HepG2 (cell line): Measurements from ENCODE around the gene NHSL1. TPM values are rescaled to one million over a fixed set of nuclear protein-coding genes. Genes with fewer than 3 reads are reported as not detected.

ENCODE experiments used
- CEBPG ChIP-seq: IDR thresholded peaks from 2 replicates; pipeline ENCODE4 v1.6.1; 2016
- ETV5 ChIP-seq: IDR thresholded peaks from 2 replicates; pipeline ENCODE4 v1.6.1; 2018; ENCODE audit warnings: missing biosample characterization, missing genetic modification reagents, inconsistent platforms, borderline replicate concordance
- HNRNPH1 ChIP-seq: fragments of 200-400 bp; formaldehyde crosslinking; optimal IDR thresholded peaks from 2 replicates; pipeline ENCODE3; 2017; ENCODE audit warnings: mild to moderate bottlenecking, low read depth, low read length
- MIXL1 ChIP-seq: IDR thresholded peaks from 2 replicates; pipeline ENCODE4 v1.6.1; 2016
- NAIF1 ChIP-seq: sonication (generic); formaldehyde crosslinking; IDR thresholded peaks from 2 replicates; pipeline ENCODE4 v1.5.0; 2020; ENCODE audit warnings: mild to moderate bottlenecking, missing genetic modification reagents, borderline replicate concordance
- NCOR1 ChIP-seq: fragments of 200-600 bp; sonication (generic); IDR thresholded peaks from 2 replicates; pipeline ENCODE4 v1.7.0; 2017; ENCODE audit warnings: antibody characterized with exemption, low read length, borderline replicate concordance
- NR2F1 ChIP-seq, 2 experiments: fragments of 450-650 bp in 1 of 2; formaldehyde crosslinking in 1 of 2; IDR thresholded peaks; 2 replicates each; pipeline versions ENCODE4 v1.5.0 to v1.6.1; 2016 to 2020; ENCODE audit warnings: mild to moderate bottlenecking in 1 of 2, missing compliant biosample characterization in 1 of 2, missing genetic modification reagents in 1 of 2, moderate library complexity in 1 of 2
- PITX1 ChIP-seq: sonication (generic); formaldehyde crosslinking; IDR thresholded peaks from 2 replicates; pipeline ENCODE4 v1.5.1; 2020; ENCODE audit warnings: mild to moderate bottlenecking, missing genetic modification reagents
- TGIF2 ChIP-seq: IDR thresholded peaks from 2 replicates; pipeline ENCODE4 v1.6.1; 2016; ENCODE audit warnings: control low read depth, missing compliant biosample characterization
- ZFP37 ChIP-seq: sonication (generic); formaldehyde crosslinking; IDR thresholded peaks from 2 replicates; pipeline ENCODE4 v1.4.0; 2020; ENCODE audit warnings: missing genetic modification reagents, borderline replicate concordance
- ZFX ChIP-seq: sonication (generic); formaldehyde crosslinking; IDR thresholded peaks from 2 replicates; pipeline ENCODE4 v1.4.0; 2020; ENCODE audit warnings: mild to moderate bottlenecking, low read depth, missing genetic modification reagents, moderate library complexity
- ZFYVE20 ChIP-seq: sonication (generic); formaldehyde crosslinking; IDR thresholded peaks from 2 replicates; pipeline ENCODE4 v1.8.0; 2023; ENCODE audit warnings: low read depth, mild to moderate bottlenecking, moderate library complexity, missing genetic modification reagents, borderline replicate concordance
- ZNF292 ChIP-seq: sonication (generic); formaldehyde crosslinking; IDR thresholded peaks from 2 replicates; pipeline ENCODE4 v1.8.1; 2022; ENCODE audit warnings: mild to moderate bottlenecking, low read depth, missing genetic modification reagents, borderline replicate concordance
- ZNF326 ChIP-seq: sonication (generic); formaldehyde crosslinking; IDR thresholded peaks from 2 replicates; pipeline ENCODE4 v1.4.0; 2020; ENCODE audit warnings: missing genetic modification reagents, borderline replicate concordance
- ZNF605 ChIP-seq: sonication (generic); formaldehyde crosslinking; IDR thresholded peaks from 2 replicates; pipeline ENCODE4 v1.8.0; 2022; ENCODE audit warnings: mild to moderate bottlenecking, missing genetic modification reagents
- polyA plus RNA-seq, 8 experiments: library from polyadenylated mRNA; depleted of rRNA in 3 of 8; stranded (reverse) in 7 of 8; unstranded in 1 of 8; fragments of >200 nt; fragmentation: Illumina TruSeq in 4 of 8; extraction: Trizol in 4 of 8; gene quantifications; 2 replicates each; pipeline versions ENCODE4 v1.2.1 to v1.2.3, GENCODE V29; 2011 to 2016; ENCODE audit warnings: low read depth in 4 of 8, missing spikeins in 1 of 8, mixed read lengths in 1 of 8; ENCODE audit not compliant: insufficient read depth in 1 of 8
- total RNA-seq, 5 experiments: library from RNA; depleted of rRNA; stranded (reverse); fragments of >200 nt; fragmentation: Illumina TruSeq; extraction: Trizol; gene quantifications; 2 replicates each; pipeline ENCODE4 v1.2.3, GENCODE V29; 2016; ENCODE audit warnings: low read depth in 1 of 5
- TF ChIP-seq, protein P1 (sequence below): IDR thresholded peaks from 2 replicates; pipeline ENCODE4 v1.4.0; 2020; ENCODE audit warnings: mild to moderate bottlenecking, missing genetic modification reagents
- TF ChIP-seq, protein P2 (sequence below): sonication (generic); formaldehyde crosslinking; conservative IDR thresholded peaks from 2 replicates; pipeline ENCODE4 v1.4.0; 2020; ENCODE audit warnings: mild to moderate bottlenecking, missing genetic modification reagents, moderate library complexity
- TF ChIP-seq, protein P3 (sequence below): sonication (generic); formaldehyde crosslinking; IDR thresholded peaks from 2 replicates; pipeline ENCODE4 v1.8.0; 2022; ENCODE audit warnings: mild to moderate bottlenecking, missing genetic modification reagents, borderline replicate concordance
- TF ChIP-seq, protein P4 (sequence below): sonication (generic); formaldehyde crosslinking; IDR thresholded peaks from 2 replicates; pipeline ENCODE4 v1.4.0; 2020; ENCODE audit warnings: missing genetic modification reagents

Gene NHSL1
- total and polyA plus RNA-seq, 2 of the 13 experiments (the other 11 are each of a cell fraction or from before 2014, with no cell fraction given), result 24.9 to 53.6 TPM

DNA sequence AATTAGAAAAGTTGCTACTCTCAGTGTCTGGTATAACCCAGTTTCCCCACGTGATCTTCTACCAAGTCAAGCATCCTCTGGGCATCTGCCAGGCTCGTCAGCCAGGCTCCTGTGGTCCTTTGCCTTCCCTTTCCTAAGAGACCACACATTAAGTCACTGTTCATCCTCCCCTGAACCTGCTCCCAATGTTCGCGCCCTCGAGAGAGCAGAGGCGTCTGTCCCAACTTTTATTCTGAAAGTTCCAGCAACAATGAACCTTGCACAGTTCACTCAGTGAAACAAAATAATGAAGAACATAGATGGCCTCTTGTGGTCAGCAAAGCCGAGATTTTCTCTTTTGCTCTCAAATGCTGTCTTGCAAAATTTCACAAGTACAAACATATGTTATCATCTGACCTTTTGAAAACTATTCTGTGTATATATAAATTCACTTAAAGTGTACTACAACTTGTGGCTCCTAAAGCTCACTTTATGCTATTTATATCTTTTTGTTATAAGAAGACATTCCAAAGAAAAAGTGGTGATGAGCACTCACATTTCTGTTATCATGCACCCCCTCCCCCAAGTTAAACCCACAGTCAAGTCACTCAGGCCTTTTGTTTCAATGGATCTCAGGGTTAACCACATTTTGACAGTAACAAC is 39.2 kb upstream of the NHSL1 start (continued):
- TF ChIP-seq, protein P1, sequence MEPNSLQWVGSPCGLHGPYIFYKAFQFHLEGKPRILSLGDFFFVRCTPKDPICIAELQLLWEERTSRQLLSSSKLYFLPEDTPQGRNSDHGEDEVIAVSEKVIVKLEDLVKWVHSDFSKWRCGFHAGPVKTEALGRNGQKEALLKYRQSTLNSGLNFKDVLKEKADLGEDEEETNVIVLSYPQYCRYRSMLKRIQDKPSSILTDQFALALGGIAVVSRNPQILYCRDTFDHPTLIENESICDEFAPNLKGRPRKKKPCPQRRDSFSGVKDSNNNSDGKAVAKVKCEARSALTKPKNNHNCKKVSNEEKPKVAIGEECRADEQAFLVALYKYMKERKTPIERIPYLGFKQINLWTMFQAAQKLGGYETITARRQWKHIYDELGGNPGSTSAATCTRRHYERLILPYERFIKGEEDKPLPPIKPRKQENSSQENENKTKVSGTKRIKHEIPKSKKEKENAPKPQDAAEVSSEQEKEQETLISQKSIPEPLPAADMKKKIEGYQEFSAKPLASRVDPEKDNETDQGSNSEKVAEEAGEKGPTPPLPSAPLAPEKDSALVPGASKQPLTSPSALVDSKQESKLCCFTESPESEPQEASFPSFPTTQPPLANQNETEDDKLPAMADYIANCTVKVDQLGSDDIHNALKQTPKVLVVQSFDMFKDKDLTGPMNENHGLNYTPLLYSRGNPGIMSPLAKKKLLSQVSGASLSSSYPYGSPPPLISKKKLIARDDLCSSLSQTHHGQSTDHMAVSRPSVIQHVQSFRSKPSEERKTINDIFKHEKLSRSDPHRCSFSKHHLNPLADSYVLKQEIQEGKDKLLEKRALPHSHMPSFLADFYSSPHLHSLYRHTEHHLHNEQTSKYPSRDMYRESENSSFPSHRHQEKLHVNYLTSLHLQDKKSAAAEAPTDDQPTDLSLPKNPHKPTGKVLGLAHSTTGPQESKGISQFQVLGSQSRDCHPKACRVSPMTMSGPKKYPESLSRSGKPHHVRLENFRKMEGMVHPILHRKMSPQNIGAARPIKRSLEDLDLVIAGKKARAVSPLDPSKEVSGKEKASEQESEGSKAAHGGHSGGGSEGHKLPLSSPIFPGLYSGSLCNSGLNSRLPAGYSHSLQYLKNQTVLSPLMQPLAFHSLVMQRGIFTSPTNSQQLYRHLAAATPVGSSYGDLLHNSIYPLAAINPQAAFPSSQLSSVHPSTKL (CRISPR knock-in tag), result peak; percentile 81
- TF ChIP-seq, protein P2, sequence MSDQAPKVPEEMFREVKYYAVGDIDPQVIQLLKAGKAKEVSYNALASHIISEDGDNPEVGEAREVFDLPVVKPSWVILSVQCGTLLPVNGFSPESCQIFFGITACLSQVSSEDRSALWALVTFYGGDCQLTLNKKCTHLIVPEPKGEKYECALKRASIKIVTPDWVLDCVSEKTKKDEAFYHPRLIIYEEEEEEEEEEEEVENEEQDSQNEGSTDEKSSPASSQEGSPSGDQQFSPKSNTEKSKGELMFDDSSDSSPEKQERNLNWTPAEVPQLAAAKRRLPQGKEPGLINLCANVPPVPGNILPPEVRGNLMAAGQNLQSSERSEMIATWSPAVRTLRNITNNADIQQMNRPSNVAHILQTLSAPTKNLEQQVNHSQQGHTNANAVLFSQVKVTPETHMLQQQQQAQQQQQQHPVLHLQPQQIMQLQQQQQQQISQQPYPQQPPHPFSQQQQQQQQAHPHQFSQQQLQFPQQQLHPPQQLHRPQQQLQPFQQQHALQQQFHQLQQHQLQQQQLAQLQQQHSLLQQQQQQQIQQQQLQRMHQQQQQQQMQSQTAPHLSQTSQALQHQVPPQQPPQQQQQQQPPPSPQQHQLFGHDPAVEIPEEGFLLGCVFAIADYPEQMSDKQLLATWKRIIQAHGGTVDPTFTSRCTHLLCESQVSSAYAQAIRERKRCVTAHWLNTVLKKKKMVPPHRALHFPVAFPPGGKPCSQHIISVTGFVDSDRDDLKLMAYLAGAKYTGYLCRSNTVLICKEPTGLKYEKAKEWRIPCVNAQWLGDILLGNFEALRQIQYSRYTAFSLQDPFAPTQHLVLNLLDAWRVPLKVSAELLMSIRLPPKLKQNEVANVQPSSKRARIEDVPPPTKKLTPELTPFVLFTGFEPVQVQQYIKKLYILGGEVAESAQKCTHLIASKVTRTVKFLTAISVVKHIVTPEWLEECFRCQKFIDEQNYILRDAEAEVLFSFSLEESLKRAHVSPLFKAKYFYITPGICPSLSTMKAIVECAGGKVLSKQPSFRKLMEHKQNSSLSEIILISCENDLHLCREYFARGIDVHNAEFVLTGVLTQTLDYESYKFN (CRISPR knock-in tag), result peak; percentile 76
- no peak for TF ChIP-seq HNRNPH1
- TF ChIP-seq ETV5 (CRISPR knock-in tag), result peak; percentile 48; the same call in 1 of the 2 replicates
- TF ChIP-seq NR2F1 (CRISPR knock-in tag; IDR thresholded peaks at IDR 0.05), result peak in 1 of 2 experiments; percentile 5; a peak in 1 of 4 replicates
- TF ChIP-seq NCOR1, result peak; percentile 45; the same call in 1 of the 2 replicates
- no peak for TF ChIP-seq ZNF326 (CRISPR knock-in tag)
- peak; percentile 45 for TF ChIP-seq CEBPG (CRISPR knock-in tag)
- peak; percentile 24; the same call in 1 of the 2 replicates for TF ChIP-seq MIXL1
- TF ChIP-seq ZNF292 (CRISPR knock-in tag), result peak; percentile 90; the same call in 1 of the 2 replicates
- TF ChIP-seq, protein P3, sequence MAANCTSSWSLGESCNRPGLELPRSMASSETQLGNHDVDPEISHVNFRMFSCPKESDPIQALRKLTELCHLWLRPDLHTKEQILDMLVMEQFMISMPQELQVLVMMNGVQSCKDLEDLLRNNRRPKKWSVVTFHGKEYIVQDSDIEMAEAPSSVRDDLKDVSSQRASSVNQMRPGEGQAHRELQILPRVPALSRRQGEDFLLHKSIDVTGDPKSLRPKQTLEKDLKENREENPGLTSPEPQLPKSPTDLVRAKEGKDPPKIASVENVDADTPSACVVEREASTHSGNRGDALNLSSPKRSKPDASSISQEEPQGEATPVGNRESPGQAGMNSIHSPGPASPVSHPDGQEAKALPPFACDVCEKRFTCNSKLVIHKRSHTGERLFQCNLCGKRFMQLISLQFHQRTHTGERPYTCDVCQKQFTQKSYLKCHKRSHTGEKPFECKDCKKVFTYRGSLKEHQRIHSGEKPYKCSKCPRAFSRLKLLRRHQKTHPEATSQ, result no peak; the same call in 1 of the 2 replicates
- TF ChIP-seq ZFP37 (CRISPR knock-in tag), result no peak
- TF ChIP-seq ZNF605, result peak; percentile 53; the same call in 1 of the 2 replicates
- TF ChIP-seq TGIF2 (CRISPR knock-in tag), result 0 out of 2 replicates have a peak, but pooled peaks have one; percentile 7
- TF ChIP-seq, protein P4, sequence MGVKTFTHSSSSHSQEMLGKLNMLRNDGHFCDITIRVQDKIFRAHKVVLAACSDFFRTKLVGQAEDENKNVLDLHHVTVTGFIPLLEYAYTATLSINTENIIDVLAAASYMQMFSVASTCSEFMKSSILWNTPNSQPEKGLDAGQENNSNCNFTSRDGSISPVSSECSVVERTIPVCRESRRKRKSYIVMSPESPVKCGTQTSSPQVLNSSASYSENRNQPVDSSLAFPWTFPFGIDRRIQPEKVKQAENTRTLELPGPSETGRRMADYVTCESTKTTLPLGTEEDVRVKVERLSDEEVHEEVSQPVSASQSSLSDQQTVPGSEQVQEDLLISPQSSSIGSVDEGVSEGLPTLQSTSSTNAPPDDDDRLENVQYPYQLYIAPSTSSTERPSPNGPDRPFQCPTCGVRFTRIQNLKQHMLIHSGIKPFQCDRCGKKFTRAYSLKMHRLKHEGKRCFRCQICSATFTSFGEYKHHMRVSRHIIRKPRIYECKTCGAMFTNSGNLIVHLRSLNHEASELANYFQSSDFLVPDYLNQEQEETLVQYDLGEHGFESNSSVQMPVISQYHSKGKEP (CRISPR knock-in tag), result no peak
- TF ChIP-seq ZFYVE20 (CRISPR knock-in tag), result no peak
- peak; percentile 28; the same call in 1 of the 2 replicates for TF ChIP-seq PITX1 (CRISPR knock-in tag)
- TF ChIP-seq NAIF1 (CRISPR knock-in tag), result no peak
- TF ChIP-seq ZFX (CRISPR knock-in tag), result no peak
